WTC11 (cell line): ENCODE data around the gene PANX2.

Experiments used
- FOXP1 ChIP-seq: sonication (generic); formaldehyde crosslinking; IDR thresholded peaks from 2 replicates; pipeline ENCODE4 v1.8.0; 2022; ENCODE audit warnings: missing genetic modification reagents, mild to moderate bottlenecking, moderate library complexity, borderline replicate concordance
- IRF2 ChIP-seq: sonication (generic); formaldehyde crosslinking; IDR thresholded peaks from 2 replicates; pipeline ENCODE4 v1.8.0; 2022; ENCODE audit warnings: low read depth, missing genetic modification reagents, borderline replicate concordance
- NFYB ChIP-seq: sonication (generic); formaldehyde crosslinking; conservative IDR thresholded peaks from 2 replicates; pipeline ENCODE4 v1.8.0; 2022; ENCODE audit warnings: low read depth, missing genetic modification reagents
- SMAD3 ChIP-seq: sonication (generic); formaldehyde crosslinking; IDR thresholded peaks from 2 replicates; pipeline ENCODE4 v1.8.0; 2022; ENCODE audit warnings: missing genetic modification reagents, mild to moderate bottlenecking, borderline replicate concordance
- TF ChIP-seq, protein P1 (sequence below): sonication (generic); formaldehyde crosslinking; IDR thresholded peaks from 2 replicates; pipeline ENCODE4 v1.8.0; 2022; ENCODE audit warnings: missing genetic modification reagents
- TF ChIP-seq, protein P2 (sequence below): sonication (generic); formaldehyde crosslinking; IDR thresholded peaks from 2 replicates; pipeline ENCODE4 v1.8.1; 2022; ENCODE audit warnings: missing genetic modification reagents, borderline replicate concordance
- TF ChIP-seq, protein P3 (sequence below): sonication (generic); formaldehyde crosslinking; IDR thresholded peaks from 2 replicates; pipeline ENCODE4 v1.8.0; 2023; ENCODE audit warnings: missing genetic modification reagents, mild to moderate bottlenecking, borderline replicate concordance
- TF ChIP-seq, protein P4 (sequence below): fragments of 200-600 bp; IDR thresholded peaks from 2 replicates; pipeline ENCODE4 v1.8.0; 2022; ENCODE audit warnings: antibody characterized with exemption
- TF ChIP-seq, protein P5 (sequence below): sonication (generic); formaldehyde crosslinking; conservative IDR thresholded peaks from 2 replicates; pipeline ENCODE4 v1.8.1; 2023; ENCODE audit warnings: mild to moderate bottlenecking, low read depth, missing genetic modification reagents, moderate library complexity
- TF ChIP-seq, protein P6 (sequence below): fragments of 250-450 bp; sonication (Bioruptor Pico); IDR thresholded peaks from 2 replicates; pipeline ENCODE4 v2.1.2; 2022; ENCODE audit warnings: mild to moderate bottlenecking, moderate library complexity
- TF ChIP-seq, protein P7 (sequence below): sonication (generic); formaldehyde crosslinking; IDR thresholded peaks from 2 replicates; pipeline ENCODE4 v1.8.1; 2023; ENCODE audit warnings: mild to moderate bottlenecking, missing genetic modification reagents
- TF ChIP-seq, protein P8 (sequence below): sonication (generic); formaldehyde crosslinking; IDR thresholded peaks from 2 replicates; pipeline ENCODE4 v1.8.1; 2023; ENCODE audit warnings: mild to moderate bottlenecking, missing genetic modification reagents

DNA sequence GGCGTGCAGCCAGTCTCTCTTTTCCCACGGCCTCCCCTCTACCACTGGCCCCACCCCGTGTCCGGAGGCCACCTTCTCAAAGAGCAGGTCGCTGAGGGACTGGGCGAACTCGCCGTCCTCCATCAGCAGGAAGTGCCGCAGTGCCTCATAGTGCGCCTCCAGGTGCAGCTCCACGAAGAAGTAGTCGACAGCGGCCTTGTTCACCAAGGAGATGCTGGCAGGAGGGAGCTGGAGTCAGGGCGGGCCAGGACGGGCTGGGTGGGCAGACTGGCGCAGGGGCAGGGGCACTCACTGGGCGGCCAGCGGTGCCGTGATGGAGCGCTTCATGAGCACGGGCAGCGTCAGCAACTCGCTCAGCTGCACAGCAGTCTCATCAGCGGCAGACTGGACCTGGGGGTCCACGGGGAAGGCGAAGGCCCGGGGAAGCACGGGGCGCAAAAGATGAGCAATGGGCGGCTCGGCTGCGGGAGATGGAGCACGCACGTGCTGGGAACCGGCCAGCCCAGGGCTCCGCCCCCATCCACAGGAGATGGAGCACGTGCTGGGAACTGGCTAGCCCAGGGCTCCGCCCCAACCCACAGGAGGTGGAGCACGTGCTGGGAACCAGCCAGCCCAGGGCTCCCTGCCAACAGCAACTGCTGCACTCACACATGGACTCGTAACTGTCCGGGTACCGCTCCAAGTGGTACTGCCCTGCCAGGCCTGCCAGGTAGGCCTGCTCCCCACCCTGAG, 48.6 kb downstream of the PANX2 start:
- TF ChIP-seq, protein P1, sequence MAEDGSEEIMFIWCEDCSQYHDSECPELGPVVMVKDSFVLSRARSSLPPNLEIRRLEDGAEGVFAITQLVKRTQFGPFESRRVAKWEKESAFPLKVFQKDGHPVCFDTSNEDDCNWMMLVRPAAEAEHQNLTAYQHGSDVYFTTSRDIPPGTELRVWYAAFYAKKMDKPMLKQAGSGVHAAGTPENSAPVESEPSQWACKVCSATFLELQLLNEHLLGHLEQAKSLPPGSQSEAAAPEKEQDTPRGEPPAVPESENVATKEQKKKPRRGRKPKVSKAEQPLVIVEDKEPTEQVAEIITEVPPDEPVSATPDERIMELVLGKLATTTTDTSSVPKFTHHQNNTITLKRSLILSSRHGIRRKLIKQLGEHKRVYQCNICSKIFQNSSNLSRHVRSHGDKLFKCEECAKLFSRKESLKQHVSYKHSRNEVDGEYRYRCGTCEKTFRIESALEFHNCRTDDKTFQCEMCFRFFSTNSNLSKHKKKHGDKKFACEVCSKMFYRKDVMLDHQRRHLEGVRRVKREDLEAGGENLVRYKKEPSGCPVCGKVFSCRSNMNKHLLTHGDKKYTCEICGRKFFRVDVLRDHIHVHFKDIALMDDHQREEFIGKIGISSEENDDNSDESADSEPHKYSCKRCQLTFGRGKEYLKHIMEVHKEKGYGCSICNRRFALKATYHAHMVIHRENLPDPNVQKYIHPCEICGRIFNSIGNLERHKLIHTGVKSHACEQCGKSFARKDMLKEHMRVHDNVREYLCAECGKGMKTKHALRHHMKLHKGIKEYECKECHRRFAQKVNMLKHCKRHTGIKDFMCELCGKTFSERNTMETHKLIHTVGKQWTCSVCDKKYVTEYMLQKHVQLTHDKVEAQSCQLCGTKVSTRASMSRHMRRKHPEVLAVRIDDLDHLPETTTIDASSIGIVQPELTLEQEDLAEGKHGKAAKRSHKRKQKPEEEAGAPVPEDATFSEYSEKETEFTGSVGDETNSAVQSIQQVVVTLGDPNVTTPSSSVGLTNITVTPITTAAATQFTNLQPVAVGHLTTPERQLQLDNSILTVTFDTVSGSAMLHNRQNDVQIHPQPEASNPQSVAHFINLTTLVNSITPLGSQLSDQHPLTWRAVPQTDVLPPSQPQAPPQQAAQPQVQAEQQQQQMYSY (CRISPR knock-in tag) = no peak
- TF ChIP-seq, protein P2, sequence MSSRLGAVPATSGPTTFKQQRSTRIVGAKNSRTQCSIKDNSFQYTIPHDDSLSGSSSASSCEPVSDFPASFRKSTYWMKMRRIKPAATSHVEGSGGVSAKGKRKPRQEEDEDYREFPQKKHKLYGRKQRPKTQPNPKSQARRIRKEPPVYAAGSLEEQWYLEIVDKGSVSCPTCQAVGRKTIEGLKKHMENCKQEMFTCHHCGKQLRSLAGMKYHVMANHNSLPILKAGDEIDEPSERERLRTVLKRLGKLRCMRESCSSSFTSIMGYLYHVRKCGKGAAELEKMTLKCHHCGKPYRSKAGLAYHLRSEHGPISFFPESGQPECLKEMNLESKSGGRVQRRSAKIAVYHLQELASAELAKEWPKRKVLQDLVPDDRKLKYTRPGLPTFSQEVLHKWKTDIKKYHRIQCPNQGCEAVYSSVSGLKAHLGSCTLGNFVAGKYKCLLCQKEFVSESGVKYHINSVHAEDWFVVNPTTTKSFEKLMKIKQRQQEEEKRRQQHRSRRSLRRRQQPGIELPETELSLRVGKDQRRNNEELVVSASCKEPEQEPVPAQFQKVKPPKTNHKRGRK (CRISPR knock-in tag) = no peak
- TF ChIP-seq, protein P3, sequence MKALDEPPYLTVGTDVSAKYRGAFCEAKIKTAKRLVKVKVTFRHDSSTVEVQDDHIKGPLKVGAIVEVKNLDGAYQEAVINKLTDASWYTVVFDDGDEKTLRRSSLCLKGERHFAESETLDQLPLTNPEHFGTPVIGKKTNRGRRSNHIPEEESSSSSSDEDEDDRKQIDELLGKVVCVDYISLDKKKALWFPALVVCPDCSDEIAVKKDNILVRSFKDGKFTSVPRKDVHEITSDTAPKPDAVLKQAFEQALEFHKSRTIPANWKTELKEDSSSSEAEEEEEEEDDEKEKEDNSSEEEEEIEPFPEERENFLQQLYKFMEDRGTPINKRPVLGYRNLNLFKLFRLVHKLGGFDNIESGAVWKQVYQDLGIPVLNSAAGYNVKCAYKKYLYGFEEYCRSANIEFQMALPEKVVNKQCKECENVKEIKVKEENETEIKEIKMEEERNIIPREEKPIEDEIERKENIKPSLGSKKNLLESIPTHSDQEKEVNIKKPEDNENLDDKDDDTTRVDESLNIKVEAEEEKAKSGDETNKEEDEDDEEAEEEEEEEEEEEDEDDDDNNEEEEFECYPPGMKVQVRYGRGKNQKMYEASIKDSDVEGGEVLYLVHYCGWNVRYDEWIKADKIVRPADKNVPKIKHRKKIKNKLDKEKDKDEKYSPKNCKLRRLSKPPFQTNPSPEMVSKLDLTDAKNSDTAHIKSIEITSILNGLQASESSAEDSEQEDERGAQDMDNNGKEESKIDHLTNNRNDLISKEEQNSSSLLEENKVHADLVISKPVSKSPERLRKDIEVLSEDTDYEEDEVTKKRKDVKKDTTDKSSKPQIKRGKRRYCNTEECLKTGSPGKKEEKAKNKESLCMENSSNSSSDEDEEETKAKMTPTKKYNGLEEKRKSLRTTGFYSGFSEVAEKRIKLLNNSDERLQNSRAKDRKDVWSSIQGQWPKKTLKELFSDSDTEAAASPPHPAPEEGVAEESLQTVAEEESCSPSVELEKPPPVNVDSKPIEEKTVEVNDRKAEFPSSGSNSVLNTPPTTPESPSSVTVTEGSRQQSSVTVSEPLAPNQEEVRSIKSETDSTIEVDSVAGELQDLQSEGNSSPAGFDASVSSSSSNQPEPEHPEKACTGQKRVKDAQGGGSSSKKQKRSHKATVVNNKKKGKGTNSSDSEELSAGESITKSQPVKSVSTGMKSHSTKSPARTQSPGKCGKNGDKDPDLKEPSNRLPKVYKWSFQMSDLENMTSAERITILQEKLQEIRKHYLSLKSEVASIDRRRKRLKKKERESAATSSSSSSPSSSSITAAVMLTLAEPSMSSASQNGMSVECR (CRISPR knock-in tag) = no peak
- TF ChIP-seq, protein P4, sequence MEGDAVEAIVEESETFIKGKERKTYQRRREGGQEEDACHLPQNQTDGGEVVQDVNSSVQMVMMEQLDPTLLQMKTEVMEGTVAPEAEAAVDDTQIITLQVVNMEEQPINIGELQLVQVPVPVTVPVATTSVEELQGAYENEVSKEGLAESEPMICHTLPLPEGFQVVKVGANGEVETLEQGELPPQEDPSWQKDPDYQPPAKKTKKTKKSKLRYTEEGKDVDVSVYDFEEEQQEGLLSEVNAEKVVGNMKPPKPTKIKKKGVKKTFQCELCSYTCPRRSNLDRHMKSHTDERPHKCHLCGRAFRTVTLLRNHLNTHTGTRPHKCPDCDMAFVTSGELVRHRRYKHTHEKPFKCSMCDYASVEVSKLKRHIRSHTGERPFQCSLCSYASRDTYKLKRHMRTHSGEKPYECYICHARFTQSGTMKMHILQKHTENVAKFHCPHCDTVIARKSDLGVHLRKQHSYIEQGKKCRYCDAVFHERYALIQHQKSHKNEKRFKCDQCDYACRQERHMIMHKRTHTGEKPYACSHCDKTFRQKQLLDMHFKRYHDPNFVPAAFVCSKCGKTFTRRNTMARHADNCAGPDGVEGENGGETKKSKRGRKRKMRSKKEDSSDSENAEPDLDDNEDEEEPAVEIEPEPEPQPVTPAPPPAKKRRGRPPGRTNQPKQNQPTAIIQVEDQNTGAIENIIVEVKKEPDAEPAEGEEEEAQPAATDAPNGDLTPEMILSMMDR = no peak
- no peak for TF ChIP-seq IRF2 (CRISPR knock-in tag)
- TF ChIP-seq SMAD3 (CRISPR knock-in tag) = no peak
- TF ChIP-seq, protein P5, sequence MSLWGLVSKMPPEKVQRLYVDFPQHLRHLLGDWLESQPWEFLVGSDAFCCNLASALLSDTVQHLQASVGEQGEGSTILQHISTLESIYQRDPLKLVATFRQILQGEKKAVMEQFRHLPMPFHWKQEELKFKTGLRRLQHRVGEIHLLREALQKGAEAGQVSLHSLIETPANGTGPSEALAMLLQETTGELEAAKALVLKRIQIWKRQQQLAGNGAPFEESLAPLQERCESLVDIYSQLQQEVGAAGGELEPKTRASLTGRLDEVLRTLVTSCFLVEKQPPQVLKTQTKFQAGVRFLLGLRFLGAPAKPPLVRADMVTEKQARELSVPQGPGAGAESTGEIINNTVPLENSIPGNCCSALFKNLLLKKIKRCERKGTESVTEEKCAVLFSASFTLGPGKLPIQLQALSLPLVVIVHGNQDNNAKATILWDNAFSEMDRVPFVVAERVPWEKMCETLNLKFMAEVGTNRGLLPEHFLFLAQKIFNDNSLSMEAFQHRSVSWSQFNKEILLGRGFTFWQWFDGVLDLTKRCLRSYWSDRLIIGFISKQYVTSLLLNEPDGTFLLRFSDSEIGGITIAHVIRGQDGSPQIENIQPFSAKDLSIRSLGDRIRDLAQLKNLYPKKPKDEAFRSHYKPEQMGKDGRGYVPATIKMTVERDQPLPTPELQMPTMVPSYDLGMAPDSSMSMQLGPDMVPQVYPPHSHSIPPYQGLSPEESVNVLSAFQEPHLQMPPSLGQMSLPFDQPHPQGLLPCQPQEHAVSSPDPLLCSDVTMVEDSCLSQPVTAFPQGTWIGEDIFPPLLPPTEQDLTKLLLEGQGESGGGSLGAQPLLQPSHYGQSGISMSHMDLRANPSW (CRISPR knock-in tag) = no peak
- no peak for TF ChIP-seq NFYB (CRISPR knock-in tag)
- no peak for TF ChIP-seq FOXP1 (CRISPR knock-in tag)
- TF ChIP-seq, protein P6, sequence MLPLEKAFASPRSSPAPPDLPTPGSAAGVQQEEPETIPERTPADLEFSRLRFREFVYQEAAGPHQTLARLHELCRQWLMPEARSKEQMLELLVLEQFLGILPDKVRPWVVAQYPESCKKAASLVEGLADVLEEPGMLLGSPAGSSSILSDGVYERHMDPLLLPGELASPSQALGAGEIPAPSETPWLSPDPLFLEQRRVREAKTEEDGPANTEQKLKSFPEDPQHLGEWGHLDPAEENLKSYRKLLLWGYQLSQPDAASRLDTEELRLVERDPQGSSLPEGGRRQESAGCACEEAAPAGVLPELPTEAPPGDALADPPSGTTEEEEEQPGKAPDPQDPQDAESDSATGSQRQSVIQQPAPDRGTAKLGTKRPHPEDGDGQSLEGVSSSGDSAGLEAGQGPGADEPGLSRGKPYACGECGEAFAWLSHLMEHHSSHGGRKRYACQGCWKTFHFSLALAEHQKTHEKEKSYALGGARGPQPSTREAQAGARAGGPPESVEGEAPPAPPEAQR (CRISPR knock-in tag) = no peak
- TF ChIP-seq, protein P7, sequence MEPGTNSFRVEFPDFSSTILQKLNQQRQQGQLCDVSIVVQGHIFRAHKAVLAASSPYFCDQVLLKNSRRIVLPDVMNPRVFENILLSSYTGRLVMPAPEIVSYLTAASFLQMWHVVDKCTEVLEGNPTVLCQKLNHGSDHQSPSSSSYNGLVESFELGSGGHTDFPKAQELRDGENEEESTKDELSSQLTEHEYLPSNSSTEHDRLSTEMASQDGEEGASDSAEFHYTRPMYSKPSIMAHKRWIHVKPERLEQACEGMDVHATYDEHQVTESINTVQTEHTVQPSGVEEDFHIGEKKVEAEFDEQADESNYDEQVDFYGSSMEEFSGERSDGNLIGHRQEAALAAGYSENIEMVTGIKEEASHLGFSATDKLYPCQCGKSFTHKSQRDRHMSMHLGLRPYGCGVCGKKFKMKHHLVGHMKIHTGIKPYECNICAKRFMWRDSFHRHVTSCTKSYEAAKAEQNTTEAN (CRISPR knock-in tag) = no peak
- TF ChIP-seq, protein P8, sequence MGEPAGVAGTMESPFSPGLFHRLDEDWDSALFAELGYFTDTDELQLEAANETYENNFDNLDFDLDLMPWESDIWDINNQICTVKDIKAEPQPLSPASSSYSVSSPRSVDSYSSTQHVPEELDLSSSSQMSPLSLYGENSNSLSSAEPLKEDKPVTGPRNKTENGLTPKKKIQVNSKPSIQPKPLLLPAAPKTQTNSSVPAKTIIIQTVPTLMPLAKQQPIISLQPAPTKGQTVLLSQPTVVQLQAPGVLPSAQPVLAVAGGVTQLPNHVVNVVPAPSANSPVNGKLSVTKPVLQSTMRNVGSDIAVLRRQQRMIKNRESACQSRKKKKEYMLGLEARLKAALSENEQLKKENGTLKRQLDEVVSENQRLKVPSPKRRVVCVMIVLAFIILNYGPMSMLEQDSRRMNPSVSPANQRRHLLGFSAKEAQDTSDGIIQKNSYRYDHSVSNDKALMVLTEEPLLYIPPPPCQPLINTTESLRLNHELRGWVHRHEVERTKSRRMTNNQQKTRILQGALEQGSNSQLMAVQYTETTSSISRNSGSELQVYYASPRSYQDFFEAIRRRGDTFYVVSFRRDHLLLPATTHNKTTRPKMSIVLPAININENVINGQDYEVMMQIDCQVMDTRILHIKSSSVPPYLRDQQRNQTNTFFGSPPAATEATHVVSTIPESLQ (CRISPR knock-in tag) = no peak
